ENCODE measurements around the gene TMEM164.

DNA sequence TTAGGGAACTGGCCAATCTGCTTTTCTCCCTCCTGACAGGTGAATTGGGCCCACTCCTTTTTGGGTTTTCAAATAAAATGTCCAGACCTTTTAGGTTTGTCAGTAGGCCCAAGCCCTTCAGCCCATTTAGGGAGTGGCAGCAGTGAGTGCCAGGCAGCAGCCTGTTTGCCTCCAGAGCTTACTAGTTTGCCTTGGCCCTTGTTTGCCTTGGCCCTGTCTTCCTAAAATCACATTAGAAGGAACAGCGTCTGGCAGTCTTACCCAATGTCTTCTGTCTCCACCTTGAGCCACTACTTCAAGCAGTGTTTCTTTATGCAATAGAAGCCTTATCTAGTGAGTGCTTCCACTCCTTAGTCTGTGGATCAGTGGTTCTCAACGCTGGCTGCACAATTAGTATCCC is 117.1 kb downstream of the TMEM164 start:
- TF ChIP-seq, protein P1, sequence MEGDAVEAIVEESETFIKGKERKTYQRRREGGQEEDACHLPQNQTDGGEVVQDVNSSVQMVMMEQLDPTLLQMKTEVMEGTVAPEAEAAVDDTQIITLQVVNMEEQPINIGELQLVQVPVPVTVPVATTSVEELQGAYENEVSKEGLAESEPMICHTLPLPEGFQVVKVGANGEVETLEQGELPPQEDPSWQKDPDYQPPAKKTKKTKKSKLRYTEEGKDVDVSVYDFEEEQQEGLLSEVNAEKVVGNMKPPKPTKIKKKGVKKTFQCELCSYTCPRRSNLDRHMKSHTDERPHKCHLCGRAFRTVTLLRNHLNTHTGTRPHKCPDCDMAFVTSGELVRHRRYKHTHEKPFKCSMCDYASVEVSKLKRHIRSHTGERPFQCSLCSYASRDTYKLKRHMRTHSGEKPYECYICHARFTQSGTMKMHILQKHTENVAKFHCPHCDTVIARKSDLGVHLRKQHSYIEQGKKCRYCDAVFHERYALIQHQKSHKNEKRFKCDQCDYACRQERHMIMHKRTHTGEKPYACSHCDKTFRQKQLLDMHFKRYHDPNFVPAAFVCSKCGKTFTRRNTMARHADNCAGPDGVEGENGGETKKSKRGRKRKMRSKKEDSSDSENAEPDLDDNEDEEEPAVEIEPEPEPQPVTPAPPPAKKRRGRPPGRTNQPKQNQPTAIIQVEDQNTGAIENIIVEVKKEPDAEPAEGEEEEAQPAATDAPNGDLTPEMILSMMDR (conservative IDR thresholded peaks at IDR 0.05 in 1 of 2, IDR thresholded peaks at IDR 0.05 in 1 of 2; ENCODE audit: low read depth in 1 of 2, low read length in 2 of 2), result no peak
- no peak for TF ChIP-seq EZH2 (IDR thresholded peaks at IDR 0.05; ENCODE audit: low read length, missing control alignments)
